22Rv1 (cell line): Measurements from ENCODE around the gene ZFAND4.

Experiments
- H3K27ac ChIP-seq: fragments of 450-650 bp; 2 replicates; pipeline ENCODE4 v1.5.1; 2017
- CTCF ChIP-seq: fragments of 450-650 bp; IDR thresholded peaks from 2 replicates; pipeline ENCODE4 v1.5.1; 2017; ENCODE audit warnings: mild to moderate bottlenecking
- ZFX ChIP-seq: fragments of 450-650 bp; IDR thresholded peaks from 2 replicates; pipeline ENCODE4 v1.6.1; 2017; ENCODE audit warnings: antibody characterized with exemption, borderline replicate concordance

Gene ZFAND4

GRCh38 chr10:45591280-45591679, 81.3 kb downstream of the ZFAND4 start:
- TF ChIP-seq ZFX (no peak), CTCF (no peak)

GRCh38 chr10:45589868-45590267, 82.7 kb downstream of the ZFAND4 start:
- H3K27ac ChIP-seq = no peak overlapping the region
- TF ChIP-seq CTCF = no peak
- TF ChIP-seq ZFX = no peak

More at GRCh38 chr10:45591280-45591679, 81.3 kb downstream of the ZFAND4 start:
- H3K27ac ChIP-seq = no peak overlapping the region

- H3K27ac ChIP-seq = no peak overlapping the region
- TF ChIP-seq ZFX (no peak), CTCF (no peak)
Measured at GRCh38 chr10:45589009-45589408, 83.6 kb downstream of the ZFAND4 start.

GRCh38 chr10:45586028-45586824, 86.3 kb downstream of the ZFAND4 start:
- no peak for TF ChIP-seq ZFX
- no peak for TF ChIP-seq CTCF
- H3K27ac ChIP-seq = no peak overlapping the region

- H3K27ac ChIP-seq = no peak overlapping the region
- no peak for TF ChIP-seq CTCF
- no peak for TF ChIP-seq ZFX
Measured at GRCh38 chr10:45585131-45585530, 87.4 kb downstream of the ZFAND4 start.

GRCh38 chr10:45582386-45582781, 90.2 kb downstream of the ZFAND4 start:
- no peak overlapping the region for H3K27ac ChIP-seq
- TF ChIP-seq CTCF (no peak), ZFX (no peak)

- no peak overlapping the region for H3K27ac ChIP-seq
- TF ChIP-seq CTCF (no peak), ZFX (no peak)
Measured at GRCh38 chr10:45581582-45582385, 90.8 kb downstream of the ZFAND4 start.
